K562 (cell line): ENCODE measurements around the gene TSSK2. TPM values are rescaled to one million over a fixed set of nuclear protein-coding genes. Genes with fewer than 3 reads are reported as not detected.

ENCODE experiments used
- ARID3B ChIP-seq: fragments of 250-450 bp; sonication (Bioruptor Pico); IDR thresholded peaks from 2 replicates; pipeline ENCODE4 v1.4.0; 2020; ENCODE audit warnings: borderline replicate concordance
- CHD2 ChIP-seq: IDR thresholded peaks from 2 replicates; pipeline ENCODE4 v1.6.1; 2011; ENCODE audit warnings: low read depth, low read length
- JUN ChIP-seq, 2 experiments: sonication (generic) in 1 of 2; formaldehyde crosslinking in 1 of 2; IDR thresholded peaks; 2 replicates each; pipeline versions ENCODE4 v1.6.1 to v1.8.0; 2012 to 2022; ENCODE audit warnings: borderline replicate concordance in 2 of 2, mild to moderate bottlenecking in 2 of 2, improper control_type of control experiment in 1 of 2, low read depth in 1 of 2, low read length in 1 of 2, missing genetic modification reagents in 1 of 2
- NFE2L1 ChIP-seq: fragments of 450-650 bp; IDR thresholded peaks from 2 replicates; pipeline ENCODE4 v1.6.1; 2016; ENCODE audit warnings: missing genetic modification characterization, low read depth, mild to moderate bottlenecking, missing compliant biosample characterization, moderate library complexity, borderline replicate concordance
- PPARD ChIP-seq: fragments of 250-450 bp; sonication (Bioruptor Pico); IDR thresholded peaks from 2 replicates; pipeline ENCODE4 v1.8.0; 2022; ENCODE audit warnings: inconsistent platforms, mild to moderate bottlenecking, moderate library complexity
- RBBP5 ChIP-seq: fragments of 200-600 bp; sonication (generic); IDR thresholded peaks from 2 replicates; pipeline ENCODE4 v1.6.1; 2012; ENCODE audit warnings: borderline replicate concordance, mild to moderate bottlenecking, low read length, control low read depth, inconsistent platforms; ENCODE audit not compliant: insufficient read depth, poor library complexity, severe bottlenecking
- SNRNP70 ChIP-seq: fragments of 200-400 bp; formaldehyde crosslinking; optimal IDR thresholded peaks from 2 replicates; pipeline ENCODE3; 2017; ENCODE audit warnings: low read depth, low read length
- SREBF1 ChIP-seq: fragments of 150-350 bp; IDR thresholded peaks from 2 replicates; pipeline ENCODE4 v1.6.1; 2014; ENCODE audit warnings: antibody characterized with exemption, low read depth, low read length, borderline replicate concordance
- STAT6 ChIP-seq: sonication (generic); formaldehyde crosslinking; IDR thresholded peaks from 2 replicates; pipeline ENCODE4 v1.8.1; 2023; ENCODE audit warnings: mild to moderate bottlenecking, missing genetic modification reagents
- TCF15 ChIP-seq: fragments of 250-450 bp; sonication (Bioruptor Pico); IDR thresholded peaks from 2 replicates; pipeline ENCODE4 v1.8.0; 2022; ENCODE audit warnings: moderate library complexity, mild to moderate bottlenecking, inconsistent platforms
- THAP12 ChIP-seq: fragments of 250-450 bp; sonication (Bioruptor Pico); IDR thresholded peaks from 2 replicates; pipeline ENCODE4 v1.9.0; 2021; ENCODE audit warnings: mild to moderate bottlenecking, inconsistent platforms
- ZNF280B ChIP-seq: fragments of 250-450 bp; sonication (Bioruptor Pico); IDR thresholded peaks from 2 replicates; pipeline ENCODE4 v1.5.1; 2021; ENCODE audit warnings: mild to moderate bottlenecking
- ZNF57 ChIP-seq: fragments of 450-650 bp; formaldehyde crosslinking; IDR thresholded peaks from 2 replicates; pipeline ENCODE4 v1.4.0; 2020; ENCODE audit warnings: mild to moderate bottlenecking, moderate library complexity
- ZNF583 ChIP-seq: fragments of 250-450 bp; sonication (Bioruptor Pico); IDR thresholded peaks from 2 replicates; pipeline ENCODE4 v1.4.0; 2020
- ZNF655 ChIP-seq: fragments of 250-450 bp; sonication (Bioruptor Pico); IDR thresholded peaks from 2 replicates; pipeline ENCODE4 v1.5.0; 2021
- ZNF764 ChIP-seq: fragments of 250-450 bp; sonication (Bioruptor Pico); IDR thresholded peaks from 2 replicates; pipeline ENCODE4 v1.4.0; 2020; ENCODE audit warnings: low read depth, mild to moderate bottlenecking, moderate library complexity
- polyA plus RNA-seq, 8 experiments: library from polyadenylated mRNA; depleted of rRNA in 4 of 8; stranded (reverse) in 5 of 8; unstranded in 3 of 8; fragments of >200 nt; fragmentation: Nextera tagmentation in 2 of 8; fragmentation: Illumina TruSeq in 1 of 8; extraction: Ambion mirVana in 2 of 8; extraction: Trizol in 1 of 8; gene quantifications; 2 replicates each; pipeline versions ENCODE4 v1.2.1 to v1.2.3, GENCODE V29; 2011 to 2014; ENCODE audit warnings: inconsistent platforms in 1 of 8, missing spikeins in 1 of 8
- total RNA-seq, 7 experiments: library from RNA; depleted of rRNA in 6 of 7; stranded (reverse); fragments of >200 nt in 6 of 7; fragmentation: Illumina TruSeq in 2 of 7; extraction: Trizol in 2 of 7; gene quantifications; 2 replicates each; pipeline versions ENCODE4 v1.2.1 to v1.2.3, GENCODE V29; 2011 to 2021; ENCODE audit warnings: low replicate concordance in 1 of 7

The TSSK2 gene
- total and polyA plus RNA-seq, 9 of the 15 experiments (the other 6 are each of a cell fraction or from before 2014, with no cell fraction given) = 0.04 TPM; not detected in 8

- TF ChIP-seq ZNF655 (CRISPR knock-in tag) = no peak
- peak; percentile 9; the same call in 1 of the 2 replicates for TF ChIP-seq ARID3B (CRISPR knock-in tag)
- peak; percentile 58; the same call in 1 of the 2 replicates for TF ChIP-seq PPARD (CRISPR knock-in tag)
- TF ChIP-seq ZNF280B (CRISPR knock-in tag) = peak; percentile 86
- peak; percentile 96 for TF ChIP-seq THAP12 (CRISPR knock-in tag)
- 0 out of 2 replicates have a peak, but pooled peaks have one; percentile 40 for TF ChIP-seq STAT6 (CRISPR knock-in tag)
- peak; percentile 15; the same call in 1 of the 2 replicates for TF ChIP-seq ZNF57 (CRISPR knock-in tag)
- TF ChIP-seq SNRNP70 = no peak
- peak; percentile 12; the same call in 1 of the 2 replicates for TF ChIP-seq JUN (IDR thresholded peaks at IDR 0.05; ENCODE audit: borderline replicate concordance, low read depth, low read length)
- no peak for TF ChIP-seq JUN (CRISPR knock-in tag; IDR thresholded peaks at IDR 0.05; ENCODE audit: borderline replicate concordance)
- TF ChIP-seq RBBP5 = peak; percentile 96
- TF ChIP-seq NFE2L1 (tag) = no peak
- peak; percentile 41; the same call in 1 of the 2 replicates for TF ChIP-seq TCF15
- TF ChIP-seq ZNF764 = peak; percentile 72
- no peak for TF ChIP-seq SREBF1
- TF ChIP-seq CHD2 = 0 out of 2 replicates have a peak, but pooled peaks have one; percentile 50
- TF ChIP-seq ZNF583 (CRISPR knock-in tag) = peak; percentile 91
Observed at GRCh38 chr22:19178065-19178656, 47.1 kb downstream of the TSSK2 start (continued).
